Cardiac muscle cell (in vitro differentiated cells and primary cell): ENCODE data around the gene ANAPC2. TPM values are rescaled to one million over a fixed set of nuclear protein-coding genes. Genes with fewer than 3 reads are reported as not detected.

Experiments used
- DNase-seq, 2 donors: peaks; one replicate each; pipeline versions ENCODE4 v3.0.0 to v3.0.0-alpha.2; 2010 to 2017; ENCODE audit warnings: low read depth in 1 of 2, low spot score in 1 of 2
- H3K27ac ChIP-seq: fragments of 200-600 bp; sonication (generic); 2 replicates; pipeline ENCODE4 v1.5.1; 2016
- H3K27me3 ChIP-seq: fragments of 200-600 bp; sonication (generic); 2 replicates; pipeline ENCODE4 v1.6.0; 2016; ENCODE audit warnings: control low read depth
- H3K36me3 ChIP-seq: fragments of 200-600 bp; sonication (generic); 2 replicates; pipeline ENCODE4 v1.5.1; 2016; ENCODE audit warnings: control low read depth
- H3K4me1 ChIP-seq: fragments of 200-600 bp; sonication (generic); 2 replicates; pipeline ENCODE4 v1.8.1; 2017; ENCODE audit warnings: low read depth, mild to moderate bottlenecking, mixed run types
- H3K4me3 ChIP-seq: fragments of 200-600 bp; sonication (generic); 2 replicates; pipeline ENCODE4 v1.5.1; 2016; ENCODE audit warnings: mild to moderate bottlenecking
- H3K9me3 ChIP-seq: fragments of 200-600 bp; sonication (generic); 2 replicates; pipeline ENCODE4 v1.5.1; 2017; ENCODE audit warnings: low read depth, mild to moderate bottlenecking, control low read depth
- polyA plus RNA-seq: library from polyadenylated mRNA; unstranded; fragments of >200 nt; fragmentation: Nextera tagmentation; extraction: Ambion mirVana; gene quantifications from 2 replicates; pipeline ENCODE4 v1.2.1, GENCODE V29; 2016
- total RNA-seq: library from RNA; depleted of rRNA; stranded (reverse); fragments of >200 nt; gene quantifications from 2 replicates; pipeline ENCODE4 v1.2.3, GENCODE V29; 2016
- TF ChIP-seq, protein P1 (sequence below): IDR thresholded peaks from 2 replicates; pipeline ENCODE4 v1.5.1; 2012; ENCODE audit warnings: low read depth, mild to moderate bottlenecking, low read length

Gene ANAPC2
- total and polyA plus RNA-seq, 2 experiments from 2014 or later, result 15.5 to 42.8 TPM

DNA sequence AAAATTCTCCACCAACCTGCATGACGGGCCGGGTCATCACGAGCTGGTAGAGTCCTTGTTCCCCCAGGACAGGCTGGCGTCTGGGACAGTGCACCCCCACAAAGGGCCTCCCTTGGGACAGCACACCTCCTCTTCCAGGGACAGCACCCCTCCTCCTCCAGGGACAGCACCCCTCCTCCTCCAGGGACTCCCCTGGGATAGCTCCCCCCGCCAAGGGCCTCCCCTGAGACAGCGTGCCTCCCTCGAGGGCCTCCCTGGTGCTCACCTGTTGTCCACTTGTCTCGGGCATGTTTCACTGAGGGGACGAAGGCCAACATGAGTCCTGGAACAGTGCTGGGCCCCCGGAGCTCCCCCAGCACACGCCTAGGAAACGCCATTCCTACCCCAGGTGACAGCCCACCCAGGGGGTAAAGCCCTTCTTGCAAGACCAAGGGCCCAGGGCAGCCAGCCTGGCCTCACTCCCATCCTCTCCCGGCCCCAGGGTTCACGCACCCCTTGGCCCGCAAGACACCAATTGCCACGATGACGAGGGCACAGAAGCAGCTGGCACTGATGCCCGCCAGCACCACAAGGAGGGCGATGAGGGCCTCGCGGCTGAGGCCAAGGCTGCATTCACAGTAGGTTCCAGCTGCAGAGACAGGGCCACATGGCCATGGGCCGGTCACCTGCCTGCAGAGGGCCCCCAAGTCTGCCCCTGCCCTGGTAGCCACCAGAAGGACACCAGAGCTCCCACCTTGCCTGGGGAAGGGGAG is 17.0 kb downstream of the ANAPC2 start:
- Histone ChIP-seq H3K27me3 (peaks cover 98% of the 10 kb centered on the region), H3K36me3 (no peaks in the 10 kb centered on the region), H3K4me3 (no peak overlapping the region), H3K4me1 (peaks cover 3% of the 10 kb centered on the region), H3K9me3 (no peaks in the 10 kb centered on the region), H3K27ac (no peak overlapping the region)
- TF ChIP-seq, protein P1, sequence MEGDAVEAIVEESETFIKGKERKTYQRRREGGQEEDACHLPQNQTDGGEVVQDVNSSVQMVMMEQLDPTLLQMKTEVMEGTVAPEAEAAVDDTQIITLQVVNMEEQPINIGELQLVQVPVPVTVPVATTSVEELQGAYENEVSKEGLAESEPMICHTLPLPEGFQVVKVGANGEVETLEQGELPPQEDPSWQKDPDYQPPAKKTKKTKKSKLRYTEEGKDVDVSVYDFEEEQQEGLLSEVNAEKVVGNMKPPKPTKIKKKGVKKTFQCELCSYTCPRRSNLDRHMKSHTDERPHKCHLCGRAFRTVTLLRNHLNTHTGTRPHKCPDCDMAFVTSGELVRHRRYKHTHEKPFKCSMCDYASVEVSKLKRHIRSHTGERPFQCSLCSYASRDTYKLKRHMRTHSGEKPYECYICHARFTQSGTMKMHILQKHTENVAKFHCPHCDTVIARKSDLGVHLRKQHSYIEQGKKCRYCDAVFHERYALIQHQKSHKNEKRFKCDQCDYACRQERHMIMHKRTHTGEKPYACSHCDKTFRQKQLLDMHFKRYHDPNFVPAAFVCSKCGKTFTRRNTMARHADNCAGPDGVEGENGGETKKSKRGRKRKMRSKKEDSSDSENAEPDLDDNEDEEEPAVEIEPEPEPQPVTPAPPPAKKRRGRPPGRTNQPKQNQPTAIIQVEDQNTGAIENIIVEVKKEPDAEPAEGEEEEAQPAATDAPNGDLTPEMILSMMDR, result no peak
- no peak for DNase-seq

- TF ChIP-seq, protein P1, result no peak
- Histone ChIP-seq H3K27ac (no peak overlapping the region), H3K9me3 (no peaks in the 10 kb centered on the region), H3K4me3 (no peak overlapping the region), H3K36me3 (no peaks in the 10 kb centered on the region), H3K4me1 (peaks cover 3% of the 10 kb centered on the region), H3K27me3 (peaks cover 99% of the 10 kb centered on the region)
- DNase-seq, result no peak
Measured at GRCh38 chr9:137170486-137171148, 17.7 kb downstream of the ANAPC2 start.

DNA sequence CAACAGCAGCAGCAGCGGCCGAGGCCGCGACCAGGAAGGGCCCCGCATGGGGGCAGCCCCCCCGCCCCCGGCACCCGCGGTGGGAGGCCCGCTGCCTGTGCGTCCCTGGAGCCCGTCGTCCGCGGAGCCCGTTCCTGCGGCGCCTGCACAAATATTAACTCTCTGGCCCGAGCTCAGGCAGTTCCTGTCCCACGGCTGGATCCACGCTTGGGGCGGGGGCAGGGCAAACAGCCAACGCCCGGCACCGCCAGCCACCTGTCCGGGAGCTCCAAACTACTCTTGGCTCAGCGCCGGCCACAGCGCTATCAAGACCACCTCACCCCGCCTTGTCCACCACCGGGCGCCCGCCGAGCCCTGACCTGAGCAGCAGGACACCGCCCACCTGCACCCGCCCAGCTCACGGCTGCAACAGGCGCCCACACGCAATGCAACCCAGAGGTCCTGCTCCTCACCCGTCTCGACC is 18.4 kb downstream of the ANAPC2 start, which contains the start of gene LRRC26:
Gene LRRC26 (minus strand): TSS at position 156 of the 463 bp plus-strand sequence. CDS start 108 bp downstream, at position 48.
- Histone ChIP-seq H3K4me1 (peaks cover 3% of the 10 kb centered on the region), H3K9me3 (no peaks in the 10 kb centered on the region), H3K27ac (no peak within 1 kb of the TSS), H3K4me3 (peak within 1 kb of the TSS; percentile 28), H3K27me3 (peaks cover 99% of the 10 kb centered on the region), H3K36me3 (no peaks in the 10 kb centered on the region)
- no peak for DNase-seq
- TF ChIP-seq, protein P1, result no peak

GRCh38 chr9:137168904-137169856 is 19.2 kb downstream of the ANAPC2 start:
- peak; percentile 45 to 63 for DNase-seq
- no peaks in the 10 kb centered on the region for H3K36me3 ChIP-seq
- no peak overlapping the region for H3K27ac ChIP-seq
- peaks cover 3% of the 10 kb centered on the region for H3K4me1 ChIP-seq
- H3K4me3 ChIP-seq, result peak overlapping the region; percentile 28
- H3K27me3 ChIP-seq, result peaks cover 100% of the 10 kb centered on the region
- no peaks in the 10 kb centered on the region for H3K9me3 ChIP-seq
- TF ChIP-seq, protein P1, result no peak

GRCh38 chr9:137168573-137168903 is 19.8 kb downstream of the ANAPC2 start:
- H3K27ac ChIP-seq, result no peak overlapping the region
- H3K4me3 ChIP-seq, result peak overlapping the region; percentile 28
- no peak for DNase-seq
- H3K4me1 ChIP-seq, result peaks cover 3% of the 10 kb centered on the region
- no peaks in the 10 kb centered on the region for H3K9me3 ChIP-seq
- H3K36me3 ChIP-seq, result no peaks in the 10 kb centered on the region
- peaks cover 100% of the 10 kb centered on the region for H3K27me3 ChIP-seq
- TF ChIP-seq, protein P1, result no peak
